Prostate gland (tissue), 2 donors: ENCODE data around the gene BTBD10. TPM values are rescaled to one million over a fixed set of nuclear protein-coding genes. Genes with fewer than 3 reads are reported as not detected.

Source experiments
- DNase-seq: peaks from one replicate; pipeline ENCODE4 v3.0.0-alpha.2; 2019; ENCODE audit warnings: low spot score
- H3K27ac ChIP-seq, 2 donors: fragments of 200-600 bp; sonication (generic); 2 replicates each; pipeline ENCODE4 v1.5.1; 2017 to 2019
- H3K27me3 ChIP-seq: fragments of 200-600 bp; sonication (generic); replicated peaks from 2 replicates; pipeline ENCODE4 v1.5.1; 2019; ENCODE audit not compliant: insufficient read depth
- H3K36me3 ChIP-seq, 2 donors: fragments of 200-600 bp; sonication (generic); 1 replicate in 1 of 2; 2 replicates in 1 of 2; pipeline versions ENCODE4 v1.5.1 to v1.8.1; 2017 to 2019
- H3K4me1 ChIP-seq: fragments of 200-600 bp; sonication (generic); replicated peaks from 2 replicates; pipeline ENCODE4 v1.5.1; 2019
- H3K4me3 ChIP-seq, 2 donors: fragments of 200-600 bp; sonication (generic); 2 replicates each; pipeline ENCODE4 v1.5.1; 2017 to 2019
- H3K9me3 ChIP-seq: fragments of 200-600 bp; sonication (generic); 2 replicates; pipeline ENCODE4 v1.5.1; 2017
- CTCF ChIP-seq, 4 experiments: fragments of 200-600 bp in 2 of 4; fragments of 450-650 bp in 2 of 4; sonication (generic) in 2 of 4; IDR thresholded peaks; 1 replicate in 3 of 4; 2 replicates in 1 of 4; pipeline ENCODE4 v1.5.1; 2016 to 2019; ENCODE audit warnings: antibody characterized with exemption in 4 of 4, mild to moderate bottlenecking in 2 of 4, moderate library complexity in 2 of 4
- POLR2A ChIP-seq: fragments of 450-650 bp; IDR thresholded peaks from one replicate; pipeline ENCODE4 v1.6.1; 2016; ENCODE audit warnings: antibody characterized with exemption, mild to moderate bottlenecking
- POLR2AphosphoS5 ChIP-seq: sonication (generic); formaldehyde crosslinking; IDR thresholded peaks from one replicate; pipeline ENCODE4 v1.6.1; 2017; ENCODE audit warnings: antibody characterized with exemption
- WGBS: methylation state at CpG from one replicate; pipeline ENCODE4 v1.1.5; 2018; 5-methylcytosine and 5-hydroxymethylcytosine counted together
- intact Hi-C: fragments of 100-400 bp; cut with DNase I; formaldehyde crosslinking; loops from one replicate; pipeline ENCODE4 v1.14.2; 2022
- total RNA-seq, 2 donors: library from RNA; depleted of rRNA; stranded (reverse); fragments of >200 nt; gene quantifications; one replicate each; pipeline ENCODE4 v1.1.0, GENCODE V29; 2016

Gene BTBD10
- total RNA-seq, 2 donors from 2014 or later, result 21.9 to 31.8 TPM

- TF ChIP-seq POLR2A (no peak), CTCF (IDR thresholded peaks at IDR 0.05) (no peak), POLR2AphosphoS5 (no peak)
- H3K4me1 ChIP-seq, result no peaks in the 10 kb centered on the region
- no peak overlapping the region for H3K4me3 ChIP-seq
- no peaks in the 10 kb centered on the region for H3K9me3 ChIP-seq
- DNase-seq, result no peak
- 97% methylated on average over 1 of the region's 1 CpG for WGBS
- no peaks in the 10 kb centered on the region for H3K36me3 ChIP-seq
- no peak overlapping the region for H3K27ac ChIP-seq
- no peaks in the 10 kb centered on the region for H3K27me3 ChIP-seq
- intact Hi-C loops, result no loop called here
Observed at GRCh38 chr11:13391217-13391616, 71.8 kb downstream of the BTBD10 start.

GRCh38 chr11:13388741-13389140, 74.3 kb downstream of the BTBD10 start:
- H3K27ac ChIP-seq, result no peak overlapping the region
- H3K4me3 ChIP-seq, result no peak overlapping the region
- H3K4me1 ChIP-seq, result no peaks in the 10 kb centered on the region
- H3K9me3 ChIP-seq, result no peaks in the 10 kb centered on the region
- H3K36me3 ChIP-seq, result no peaks in the 10 kb centered on the region
- no peak for DNase-seq
- H3K27me3 ChIP-seq, result no peaks in the 10 kb centered on the region
- intact Hi-C loops, result loop anchor here (10.0 kb wide), 1 partner anchor 76 kb away; the partner anchor contains the start of gene BTBD10
- WGBS, result 88% methylated on average over 5 of the region's 5 CpGs
- TF ChIP-seq CTCF (IDR thresholded peaks at IDR 0.05) (no peak), POLR2A (no peak), POLR2AphosphoS5 (no peak)

- intact Hi-C loops, result loop anchor here (10.0 kb wide), 1 partner anchor 78 kb away; the partner anchor contains the start of gene BTBD10
- DNase-seq, result no peak
- H3K36me3 ChIP-seq, result no peaks in the 10 kb centered on the region
Observed at GRCh38 chr11:13386567-13386966, 76.5 kb downstream of the BTBD10 start.

GRCh38 chr11:13384908-13385640, 77.9 kb downstream of the BTBD10 start:
- no peak overlapping the region for H3K27ac ChIP-seq
- DNase-seq, result no peak

More at GRCh38 chr11:13386567-13386966, 76.5 kb downstream of the BTBD10 start:
- 87% methylated on average over 2 of the region's 2 CpGs for WGBS
- Histone ChIP-seq H3K27me3 (no peaks in the 10 kb centered on the region), H3K4me3 (no peak overlapping the region), H3K9me3 (no peaks in the 10 kb centered on the region), H3K27ac (no peak overlapping the region), H3K4me1 (no peaks in the 10 kb centered on the region)
- TF ChIP-seq CTCF (IDR thresholded peaks at IDR 0.05), result no peak

More at GRCh38 chr11:13384908-13385640, 77.9 kb downstream of the BTBD10 start:
- intact Hi-C loops, result loop anchor here (10.0 kb wide), 1 partner anchor 80 kb away; the partner anchor contains the start of gene BTBD10
- H3K36me3 ChIP-seq, result no peaks in the 10 kb centered on the region
- WGBS, result 22% methylated on average over 4 of the region's 4 CpGs
- TF ChIP-seq POLR2A (no peak), CTCF (IDR thresholded peaks at IDR 0.05) (peak in 3 of 4 experiments; percentile 26 to 52 (median 44))
- no peaks in the 10 kb centered on the region for H3K27me3 ChIP-seq
- no peak overlapping the region for H3K4me3 ChIP-seq
- no peaks in the 10 kb centered on the region for H3K9me3 ChIP-seq
- no peaks in the 10 kb centered on the region for H3K4me1 ChIP-seq
